Pancreas (tissue), 10 donors: Measurements from ENCODE around the gene GUCY2C. TPM values are rescaled to one million over a fixed set of nuclear protein-coding genes. Genes with fewer than 3 reads are reported as not detected.
"Not testable (repeated sequence)": the region's sequence is repeated elsewhere in the genome, so short reads cannot be mapped to it uniquely, and the experiment has no call there.

ENCODE experiments used
- ATAC-seq, 4 donors: fragments of 200-7000 bp; cut with Tn5 transposase; one replicate each; pipeline versions ENCODE4 v1.8.0 to v1.9.1; 2020; ENCODE audit warnings: mild to moderate bottlenecking in 4 of 4, moderate library complexity in 4 of 4
- DNase-seq, 6 donors: peaks; one replicate each; pipeline ENCODE4 v3.0.0-alpha.2; 2020
- FAIRE-seq: peaks from 2 replicates; lab custom pipeline; 2012; peaks lifted over from hg19 to GRCh38; lab: Jason Lieb, UNC
- H3K27ac ChIP-seq, 4 donors: fragments of 200-600 bp; sonication (generic); 1 replicate in 3 of 4; 2 replicates in 1 of 4; pipeline versions ENCODE4 v1.5.0 to v1.8.0; 2020
- H3K27me3 ChIP-seq, 4 donors: fragments of 200-600 bp; one replicate each; pipeline ENCODE4 v1.8.0; 2021
- H3K36me3 ChIP-seq, 3 donors: fragments of 200-600 bp; sonication (generic) in 1 of 3; one replicate each; pipeline versions ENCODE4 v1.5.0 to v1.8.0; 2020 to 2021
- H3K4me1 ChIP-seq, 3 donors: fragments of 200-600 bp; one replicate each; pipeline ENCODE4 v1.8.0; 2021
- H3K4me3 ChIP-seq, 4 donors: fragments of 200-600 bp; sonication (generic) in 2 of 4; one replicate each; pipeline versions ENCODE4 v1.5.0 to v1.8.0; 2020 to 2021
- H3K9me3 ChIP-seq, 4 donors: fragments of 200-600 bp; one replicate each; pipeline ENCODE4 v1.8.0; 2021
- CTCF ChIP-seq, 4 donors: fragments of 200-600 bp; sonication (generic) in 3 of 4; IDR thresholded peaks; one replicate each; pipeline versions ENCODE4 v1.5.0 to v1.8.0; 2021; ENCODE audit warnings: antibody characterized with exemption in 4 of 4
- WGBS, 2 donors: extraction: QIAGEN DNeasy Blood & Tissue Kit; methylation state at CpG; one replicate each; pipeline ENCODE4 v1.1.7; 2013; 5-methylcytosine and 5-hydroxymethylcytosine counted together
- intact Hi-C, 3 donors: fragments of 100-400 bp; cut with DNase I; formaldehyde crosslinking; loops; one replicate each; pipeline versions ENCODE4 v1.11.1 to v1.14.2; 2022
- polyA plus RNA-seq, 2 donors: library from polyadenylated mRNA; stranded (reverse); fragments of 200-250 nt; gene quantifications; one replicate each; pipeline ENCODE4 v1.2.3, GENCODE V29; 2013
- total RNA-seq, 6 donors: library from RNA; stranded (reverse); fragmentation: NEBNext Ultra II Directional in 4 of 6; extraction: Animal tissue kit (Norgen Biotek cat#: 25700) in 4 of 6; gene quantifications; one replicate each; pipeline versions ENCODE4 v1.2.1 to v1.2.4, GENCODE V29; 2021 to 2023
- donor health status: healthy with polysubstance abuse.
- donor health status: DM: no; HTN: no; CAD: no; lungs with moderate emphysema.
- donor health status: DM: no; HTN: no; CAD: no.
- donor health status: control.
- donor health status: control.
- donor health status: Bipolar disorder and iron deficiency.
- donor health status: DM: yes; HTN: yes; CAD: no.
- donor health status: DM: no; HTN: no; CAD: no.
- donor health status: DM: no; HTN: no; CAD: no.
- donor health status: DM: yes; HTN: yes; CAD: no.

Gene GUCY2C
- total RNA-seq (under 1 TPM in 1 of 6 donors, not detected in 5; 0.08 TPM), polyA plus RNA-seq (under 1 TPM in 1 of 2 donors, not detected in 1; 0.02 TPM)

DNA sequence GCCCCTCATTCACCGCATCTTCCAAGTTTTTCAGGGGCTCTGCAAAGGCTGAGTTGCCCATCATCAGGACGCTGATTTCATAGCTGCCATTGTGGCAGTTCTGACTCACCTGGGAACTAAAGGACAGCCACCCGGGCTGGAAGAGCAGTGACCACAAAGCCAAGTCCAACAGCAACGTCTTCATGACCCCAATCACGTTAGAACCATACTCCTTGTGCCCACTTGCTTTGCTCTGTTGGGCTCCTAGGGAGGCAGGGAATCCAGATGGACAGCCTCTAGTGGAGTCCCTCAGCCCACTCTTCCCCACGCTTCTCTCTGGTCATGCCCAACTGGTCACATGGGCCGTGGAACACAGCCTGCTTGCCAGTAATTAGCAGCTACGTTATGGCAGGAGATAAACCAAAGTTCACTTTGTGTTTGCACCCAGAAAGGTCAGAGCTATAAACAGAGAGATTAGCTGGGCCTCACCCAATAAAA, at the start of gene GUCY2C:
Gene GUCY2C, minus strand, starts transcription at position 335 of the 477 bp plus-strand sequence. Its CDS starts 151 bp downstream, at position 184.
- Histone ChIP-seq H3K9me3 (no peaks in the 10 kb centered on the region), H3K27ac (no peak within 1 kb of the TSS), H3K4me1 (no peaks in the 10 kb centered on the region), H3K27me3 (no peaks in the 10 kb centered on the region), H3K36me3 (no peaks in the 10 kb centered on the region), H3K4me3 (no peak within 1 kb of the TSS)
- no peak for ATAC-seq
- no peak for TF ChIP-seq CTCF (IDR thresholded peaks at IDR 0.05)
- DNase-seq: no peak
- intact Hi-C loops: no loop called here
- no peak for FAIRE-seq
- WGBS, 2 donors: 75 to 82% methylated on average over 8 of the region's 8 CpGs

DNA sequence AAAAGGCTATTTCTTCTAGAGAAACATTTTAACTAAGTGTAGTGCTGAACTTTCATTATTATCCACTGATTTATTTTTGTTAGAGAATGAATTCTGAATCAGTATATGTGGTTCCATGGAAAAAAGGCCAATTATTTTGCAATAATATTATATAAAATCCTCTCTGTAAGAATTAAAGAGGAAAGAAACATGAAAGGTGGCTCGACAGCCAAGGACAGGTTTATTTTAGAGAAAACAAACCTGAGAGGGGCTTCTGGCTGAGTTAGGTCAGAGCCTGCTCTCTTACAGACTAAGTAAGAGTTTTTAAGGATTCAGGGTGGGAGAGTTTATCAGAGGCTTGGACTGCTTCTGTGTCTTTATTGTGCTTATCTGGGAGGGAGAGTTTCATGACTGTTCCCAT, 46.7 kb upstream of the GUCY2C start:
- Histone ChIP-seq H3K27me3 (no peaks in the 10 kb centered on the region), H3K36me3 (no peaks in the 10 kb centered on the region), H3K4me1 (peaks cover 0 to 10% (median 0%) of the 10 kb centered on the region in 3 donors), H3K27ac (no peak overlapping the region), H3K9me3 (no peaks in the 10 kb centered on the region), H3K4me3 (no peak overlapping the region)
- 94% methylated on average over 1 of the region's 1 CpG for WGBS, 2 donors
- TF ChIP-seq CTCF (IDR thresholded peaks at IDR 0.05): no peak
- no peak for DNase-seq
- FAIRE-seq: no peak
- no peak for ATAC-seq
- intact Hi-C loops: no loop called here

- Histone ChIP-seq H3K4me1 (peaks cover 0 to 10% (median 0%) of the 10 kb centered on the region in 3 donors), H3K27ac (no peak overlapping the region), H3K9me3 (no peaks in the 10 kb centered on the region), H3K27me3 (no peaks in the 10 kb centered on the region), H3K4me3 (no peak overlapping the region), H3K36me3 (no peaks in the 10 kb centered on the region)
- WGBS, 2 donors: 96 to 98% methylated on average over 2 of the region's 2 CpGs
- ATAC-seq (no peak), FAIRE-seq (no peak), DNase-seq (no peak)
- TF ChIP-seq CTCF (IDR thresholded peaks at IDR 0.05): no peak
- intact Hi-C loops: no loop called here
Observed at GRCh38 chr12:14741942-14742341, 45.5 kb upstream of the GUCY2C start.

- H3K27ac ChIP-seq: no peak overlapping the region
- H3K27me3 ChIP-seq: no peaks in the 10 kb centered on the region
- ATAC-seq (peak in 3 of 4 donors; percentile 74 to 87 (median 85)), FAIRE-seq (no peak), DNase-seq (no peak)
- H3K36me3 ChIP-seq: no peaks in the 10 kb centered on the region
- no peaks in the 10 kb centered on the region for H3K9me3 ChIP-seq
- peaks cover 0 to 10% (median 0%) of the 10 kb centered on the region in 3 donors for H3K4me1 ChIP-seq
- H3K4me3 ChIP-seq: no peak overlapping the region
- no peak for TF ChIP-seq CTCF (IDR thresholded peaks at IDR 0.05)
- intact Hi-C loops: no loop called here
- WGBS, 2 donors: 34 to 51% methylated on average over 4 of the region's 4 CpGs
Observed at GRCh38 chr12:14741153-14741552, 44.8 kb upstream of the GUCY2C start.

DNA sequence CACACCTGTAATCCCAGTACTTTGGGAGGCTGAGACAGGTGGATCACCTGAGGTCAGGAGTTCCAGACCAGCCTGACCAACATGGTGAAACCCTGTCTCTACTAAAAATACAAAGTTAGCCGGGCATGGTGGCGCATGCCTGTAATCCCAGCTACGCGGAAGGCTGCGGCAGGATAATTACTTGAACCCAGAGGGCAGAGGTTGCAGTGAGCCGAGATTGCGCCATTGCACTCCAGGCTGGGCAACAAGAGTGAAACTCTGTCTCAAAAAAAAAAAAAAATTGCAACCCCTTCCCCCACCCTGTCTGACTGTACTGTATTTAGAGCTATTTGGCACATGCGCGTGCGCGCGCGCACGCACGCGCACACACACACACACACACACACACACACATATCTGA, 40.0 kb upstream of the GUCY2C start:
- H3K9me3 ChIP-seq, H3K27ac ChIP-seq, intact Hi-C loops, H3K4me3 ChIP-seq, DNase-seq, FAIRE-seq, H3K27me3 ChIP-seq, ATAC-seq, H3K36me3 ChIP-seq: not testable (repeated sequence)
- peaks cover 0 to 16% (median 0%) of the 10 kb centered on the region in 3 donors for H3K4me1 ChIP-seq
- 91 to 92% methylated on average over 16 of the region's 16 CpGs for WGBS, 2 donors
